ENCODE data around the gene TESPA1.
"Not testable (repeated sequence)": the region's sequence is repeated elsewhere in the genome, so short reads cannot be mapped to it uniquely, and the experiment has no call there.

TESPA1 gene

GRCh38 chr12:54945082-54945481 lies 39.5 kb downstream of the TESPA1 start:
- DNase-seq: no peak

GRCh38 chr12:54943292-54943691 lies 41.3 kb downstream of the TESPA1 start:
- not testable (repeated sequence) for DNase-seq

GRCh38 chr12:54941659-54942058 lies 42.9 kb downstream of the TESPA1 start:
- no peak for DNase-seq

GRCh38 chr12:54940727-54941315 lies 43.7 kb downstream of the TESPA1 start:
- no peak for DNase-seq

- no peak for DNase-seq
Observed at GRCh38 chr12:54937929-54938328, 46.6 kb downstream of the TESPA1 start.

GRCh38 chr12:54937376-54937775 lies 47.2 kb downstream of the TESPA1 start:
- DNase-seq: no peak

GRCh38 chr12:54936736-54937135 lies 47.8 kb downstream of the TESPA1 start:
- DNase-seq: no peak

GRCh38 chr12:54935235-54935951 lies 49.2 kb downstream of the TESPA1 start:
- DNase-seq: peak; percentile 34

GRCh38 chr12:54934419-54934818 lies 50.1 kb downstream of the TESPA1 start:
- no peak for DNase-seq

- DNase-seq: no peak
Observed at GRCh38 chr12:54933376-54933775, 51.2 kb downstream of the TESPA1 start.

- DNase-seq: no peak
Observed at GRCh38 chr12:54932691-54933090, 51.9 kb downstream of the TESPA1 start.

GRCh38 chr12:54932038-54932437 lies 52.5 kb downstream of the TESPA1 start:
- DNase-seq: no peak

GRCh38 chr12:54929998-54930397 lies 54.6 kb downstream of the TESPA1 start:
- no peak for DNase-seq

GRCh38 chr12:54926246-54926645 lies 58.3 kb downstream of the TESPA1 start:
- DNase-seq: no peak

- DNase-seq: no peak
Observed at GRCh38 chr12:54924972-54925707, 59.4 kb downstream of the TESPA1 start.

GRCh38 chr12:54917001-54917488 lies 67.5 kb downstream of the TESPA1 start:
- DNase-seq: no peak

Data from activated naive CD4-positive, alpha-beta T cell treated with anti-CD3 and anti-CD28 coated beads, Interleukin-2, amount 50 U/mL, for 16 hours (primary cell).